SK-N-SH (cell line): ENCODE data around the gene QSOX2.

Experiments used
- ELF1 ChIP-seq: IDR thresholded peaks from 2 replicates; pipeline ENCODE4 v1.4.0; 2012
- EP300 ChIP-seq, 2 experiments: IDR thresholded peaks; 2 replicates each; pipeline versions ENCODE4 v1.4.0 to v1.6.1; 2012; ENCODE audit warnings: borderline replicate concordance in 1 of 2, low read depth in 1 of 2, low read length in 1 of 2
- NFIC ChIP-seq: IDR thresholded peaks from 2 replicates; pipeline ENCODE4 v1.4.0; 2012; ENCODE audit warnings: borderline replicate concordance
- YY1 ChIP-seq: IDR thresholded peaks from 2 replicates; pipeline ENCODE4 v1.4.0; 2012; ENCODE audit warnings: low read depth, mild to moderate bottlenecking

GRCh38 chr9:136284951-136285350, 39.3 kb upstream of the QSOX2 start:
- TF ChIP-seq YY1 (no peak), NFIC (no peak), EP300 (IDR thresholded peaks at IDR 0.05; ENCODE audit: borderline replicate concordance in 1 of 2, low read depth in 1 of 2, low read length in 1 of 2) (no peak), ELF1 (no peak)
